GM19023 (cell line): ENCODE data around the gene RABGAP1L.
"Not testable (repeated sequence)": the region's sequence is repeated elsewhere in the genome, so short reads cannot be mapped to it uniquely, and the experiment has no call there.

Source experiments
- ATAC-seq: cut with Tn5 transposase; IDR thresholded peaks from one replicate; pipeline ENCODE4 v1.9.1; 2021; ENCODE audit warnings: mild to moderate bottlenecking, moderate library complexity; ENCODE audit not compliant: unreplicated experiment

The RABGAP1L gene

DNA sequence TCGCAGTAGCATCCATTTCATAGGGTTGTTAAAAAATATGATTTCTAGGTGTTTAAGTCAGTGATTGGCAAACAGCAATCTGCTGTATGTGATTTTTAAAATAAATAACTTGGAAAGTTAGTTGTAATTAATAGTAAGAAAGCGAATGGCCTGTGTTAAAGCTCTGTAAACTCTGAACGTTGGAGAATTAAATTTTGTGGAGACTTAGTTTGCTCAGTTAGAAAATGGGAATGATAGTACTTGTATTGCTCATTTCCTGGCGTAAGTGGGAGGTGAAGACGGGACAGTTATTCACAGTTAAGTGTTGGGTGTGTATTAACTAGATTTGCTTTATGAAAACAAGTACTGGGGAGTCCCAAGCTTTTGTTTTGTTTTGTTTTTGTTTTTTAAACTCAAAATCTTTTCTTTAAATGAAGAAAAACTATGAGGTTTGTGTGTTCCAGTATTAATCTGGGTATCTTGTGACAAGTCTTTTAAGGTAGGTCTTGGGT is 841.4 kb downstream of the RABGAP1L start:
- ATAC-seq, result no peak

DNA sequence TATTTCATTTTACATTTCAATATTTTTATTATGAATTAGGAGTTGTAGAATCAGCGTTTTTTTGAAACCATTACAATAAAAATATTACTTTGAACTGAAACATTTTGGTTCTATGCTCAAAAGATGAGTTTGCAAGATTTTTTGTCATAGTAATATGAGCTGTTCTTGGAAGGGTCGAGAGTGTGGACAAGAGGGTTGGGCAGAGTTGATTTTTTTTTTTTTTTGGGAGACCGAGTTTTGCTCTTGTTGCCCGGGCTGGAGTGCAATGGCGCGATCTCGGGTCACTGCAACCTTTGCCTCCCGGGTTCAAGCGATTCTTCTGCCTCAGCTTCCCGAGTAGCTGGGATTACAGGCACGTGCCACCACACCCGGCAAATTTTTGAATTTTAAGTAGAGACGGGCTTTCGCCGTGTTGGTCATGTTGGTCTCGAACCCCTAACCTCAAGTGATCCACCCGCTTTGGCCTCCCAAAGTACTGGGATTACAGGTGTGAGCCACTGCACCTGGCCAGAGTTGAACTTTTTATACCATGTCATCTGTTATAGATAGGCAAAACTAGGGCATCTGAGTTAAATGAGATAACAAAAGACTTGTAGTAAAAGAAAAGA is 843.7 kb downstream of the RABGAP1L start:
- ATAC-seq, result no peak

DNA sequence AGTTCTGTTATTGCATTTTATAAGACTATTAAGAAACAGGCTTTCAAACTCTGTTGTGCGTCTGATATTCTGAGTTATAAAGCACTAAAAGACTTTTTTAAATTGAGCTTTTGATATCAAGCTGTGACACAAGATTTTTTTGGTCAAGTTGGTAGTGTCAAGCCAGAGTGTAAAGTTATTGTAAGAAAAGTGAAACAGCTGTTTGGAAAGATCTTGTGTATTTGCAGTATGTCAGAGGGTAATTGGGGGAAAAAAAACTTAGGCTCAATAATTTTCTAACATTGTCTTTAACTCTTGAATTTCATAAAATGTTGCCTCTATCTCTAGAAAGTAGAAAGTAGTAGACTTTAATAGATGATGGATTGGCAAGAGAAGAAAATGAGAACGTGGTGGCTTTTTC is 844.2 kb downstream of the RABGAP1L start:
- ATAC-seq, result no peak

DNA sequence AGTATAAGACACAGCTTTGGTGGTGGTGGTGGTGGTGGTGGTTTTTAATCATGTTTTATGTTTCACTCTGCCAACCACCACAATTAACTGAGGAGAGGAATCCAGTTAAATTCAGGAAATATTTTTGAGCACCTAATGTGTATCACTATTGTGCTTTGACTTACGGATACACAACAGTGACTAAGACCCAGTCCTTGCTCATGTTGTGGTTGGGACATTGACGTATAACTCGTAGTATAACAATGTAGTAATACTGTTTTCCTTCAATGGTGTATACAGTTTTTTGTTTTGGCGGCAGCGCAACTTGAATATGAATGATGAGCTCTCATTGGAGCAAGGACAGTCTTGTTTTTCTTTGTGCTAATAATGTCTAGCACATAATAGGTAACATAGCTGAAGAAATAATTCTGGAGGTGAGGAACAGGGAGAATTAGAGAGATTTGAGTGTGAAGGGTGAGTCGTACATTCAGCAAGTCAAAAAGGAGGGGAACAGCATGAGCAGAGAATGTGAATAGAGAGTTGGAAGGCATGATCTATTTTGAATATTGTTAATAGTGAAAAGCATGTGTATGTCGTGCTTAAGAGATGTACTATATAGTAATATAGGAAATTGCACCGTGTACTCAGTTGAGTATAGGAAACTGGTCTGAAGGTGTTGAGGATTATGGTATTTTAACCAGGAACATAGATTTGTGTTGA is 845.9 kb downstream of the RABGAP1L start:
- no peak for ATAC-seq

DNA sequence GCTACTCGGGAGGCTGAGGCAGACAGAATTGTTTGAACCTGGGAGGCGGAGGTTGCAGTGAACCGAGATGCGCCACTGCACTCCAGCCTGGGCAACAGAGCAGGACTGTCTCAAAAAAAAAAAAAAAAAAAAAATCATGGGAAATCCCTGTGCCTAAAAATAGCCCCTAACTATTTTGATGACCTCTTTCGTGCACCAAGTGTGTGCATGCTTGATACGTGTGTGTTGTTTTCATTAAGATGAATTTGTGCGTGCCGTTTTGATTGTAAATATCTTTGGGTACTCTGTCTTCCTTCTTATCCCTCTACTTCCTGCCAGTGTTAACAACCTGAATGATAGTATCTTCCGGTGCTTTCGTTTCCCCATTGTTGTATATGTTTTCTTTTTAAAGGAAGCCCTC is 850.2 kb downstream of the RABGAP1L start:
- no peak for ATAC-seq

DNA sequence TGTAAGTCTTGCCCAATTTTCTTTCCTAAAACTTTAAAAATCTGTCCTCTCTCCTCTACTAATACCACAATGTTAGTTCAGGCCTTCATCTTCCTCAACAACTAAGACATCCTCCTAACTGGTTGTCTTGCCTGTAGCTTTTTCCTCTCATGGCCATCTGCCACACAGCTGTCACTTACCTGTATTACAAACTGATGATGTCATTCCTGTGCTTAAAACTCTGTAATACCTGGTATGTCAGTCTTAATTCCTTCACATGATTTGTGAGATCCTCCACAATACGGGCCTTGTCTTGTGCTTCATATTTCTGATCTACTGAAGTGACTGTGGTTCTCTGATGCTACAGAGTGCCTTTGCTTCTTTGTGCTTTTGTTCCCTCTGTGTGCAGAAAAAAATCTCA is 854.1 kb downstream of the RABGAP1L start:
- ATAC-seq, result no peak

DNA sequence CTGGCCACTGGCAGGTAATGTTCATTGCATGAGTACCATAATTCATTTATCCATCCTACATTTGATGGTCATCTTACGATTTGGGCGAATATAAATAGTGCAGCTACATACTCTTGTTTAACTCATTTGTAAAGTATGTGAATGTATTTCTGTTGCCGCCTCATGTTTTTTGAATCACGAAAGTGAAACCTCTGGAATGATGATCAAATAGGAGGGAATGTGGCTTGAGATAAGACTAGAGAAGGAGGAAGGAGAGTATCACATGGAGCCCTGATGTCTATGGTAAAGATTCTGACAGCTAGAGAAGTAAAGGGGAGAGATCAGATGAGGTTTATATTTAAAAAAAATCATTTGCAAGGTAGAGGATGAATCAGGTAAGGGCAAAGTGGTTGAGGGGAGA is 855.9 kb downstream of the RABGAP1L start:
- ATAC-seq, result no peak

DNA sequence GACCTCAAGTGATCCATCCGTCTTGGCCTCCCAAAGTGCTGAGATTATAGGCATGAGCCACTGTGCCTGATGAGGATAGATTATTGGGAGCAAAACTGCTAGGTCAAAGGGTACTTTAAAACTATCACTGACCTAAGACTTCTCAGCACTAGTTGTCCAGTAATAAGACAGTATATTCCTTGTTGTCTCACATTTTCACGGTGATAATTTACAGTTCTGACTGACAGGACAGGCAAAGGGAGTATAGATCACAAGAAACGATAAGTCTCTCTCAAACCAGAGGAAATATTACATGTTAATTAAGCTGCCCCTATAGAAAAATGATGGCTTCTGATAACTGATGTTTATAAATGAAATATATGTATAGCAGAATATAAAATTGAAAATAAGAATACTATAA is 860.2 kb downstream of the RABGAP1L start:
- no peak for ATAC-seq

DNA sequence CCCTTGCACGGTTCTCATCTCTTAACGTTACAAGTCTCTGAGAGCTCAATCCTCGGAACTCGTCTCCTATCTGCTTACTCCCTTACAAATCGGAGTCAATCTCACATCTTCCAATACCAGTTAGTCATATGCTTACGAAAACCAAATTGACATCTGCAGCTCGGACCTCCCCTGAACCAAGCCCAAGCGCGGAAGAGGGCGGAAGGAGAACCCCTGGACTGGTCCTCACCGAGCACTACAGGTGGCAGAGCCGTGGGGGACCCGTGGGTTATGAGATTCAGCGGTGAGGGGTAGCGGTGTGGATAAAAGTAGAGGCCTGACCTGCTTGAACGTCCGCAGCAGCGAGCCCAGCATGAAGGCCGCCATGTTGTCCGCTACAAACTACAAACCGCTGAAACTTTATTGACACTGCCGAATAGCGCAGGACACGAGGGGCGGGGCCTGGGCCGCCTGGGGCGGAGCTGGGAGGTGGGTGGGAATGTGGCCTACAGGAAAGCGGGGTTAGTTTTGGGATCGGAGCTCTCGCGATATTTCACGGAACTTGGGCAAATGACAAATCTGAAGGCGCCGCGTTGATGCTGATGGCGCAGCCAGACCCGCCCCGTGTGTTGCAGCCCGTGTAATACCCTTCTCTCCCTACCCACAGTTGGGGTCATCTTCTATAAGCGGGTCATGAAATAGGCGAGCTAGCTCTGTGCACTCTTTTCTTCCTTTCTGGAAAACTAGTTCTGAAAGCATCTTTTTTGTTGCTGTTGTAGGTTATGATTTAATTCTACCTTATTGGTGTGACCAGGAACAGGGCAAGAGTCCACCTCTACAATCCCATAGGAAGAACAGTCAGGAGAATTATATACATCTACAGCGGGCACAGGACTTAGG is 864.0 kb downstream of the RABGAP1L start, which contains the start of gene MRPS14:
Gene MRPS14, minus strand, starts transcription at position 383 of the 879 bp plus-strand sequence. Its CDS starts 17 bp downstream, at position 366.
- ATAC-seq, result peak; percentile 91

DNA sequence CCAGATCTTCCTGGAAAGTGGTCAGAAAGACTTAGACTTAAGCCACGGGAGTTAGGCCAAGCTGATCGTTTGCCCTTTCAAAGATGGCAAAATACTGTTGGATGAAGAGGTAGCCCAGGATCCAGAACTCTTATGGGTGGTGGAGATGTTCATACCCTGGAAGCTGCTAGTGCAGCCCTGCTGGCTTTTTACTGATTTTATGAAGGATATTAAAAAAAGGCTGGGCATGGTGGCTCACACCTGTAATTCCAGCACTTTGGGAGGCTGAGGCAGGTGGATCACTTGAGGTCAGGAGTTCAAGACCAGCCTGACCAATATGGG is 864.6 kb downstream of the RABGAP1L start:
- not testable (repeated sequence) for ATAC-seq

DNA sequence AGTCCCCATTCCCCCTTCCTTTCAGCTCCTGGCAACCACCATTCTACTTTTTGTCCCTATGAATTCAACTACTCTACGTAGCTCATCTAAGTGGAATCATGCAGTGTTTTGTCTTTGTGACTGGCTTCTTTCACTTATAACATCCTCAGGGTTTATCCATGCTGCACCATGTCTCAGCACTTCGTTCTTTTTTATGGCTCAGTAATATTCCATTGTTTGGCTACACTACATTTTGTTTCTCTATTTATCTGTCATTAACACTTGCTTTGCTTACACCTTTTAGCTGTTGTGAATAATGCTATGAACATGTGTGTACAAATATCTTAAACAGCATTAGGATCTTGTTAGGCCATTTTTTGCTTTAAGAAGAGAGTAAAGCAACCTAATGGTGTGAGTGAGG is 865.5 kb downstream of the RABGAP1L start:
- no peak for ATAC-seq

DNA sequence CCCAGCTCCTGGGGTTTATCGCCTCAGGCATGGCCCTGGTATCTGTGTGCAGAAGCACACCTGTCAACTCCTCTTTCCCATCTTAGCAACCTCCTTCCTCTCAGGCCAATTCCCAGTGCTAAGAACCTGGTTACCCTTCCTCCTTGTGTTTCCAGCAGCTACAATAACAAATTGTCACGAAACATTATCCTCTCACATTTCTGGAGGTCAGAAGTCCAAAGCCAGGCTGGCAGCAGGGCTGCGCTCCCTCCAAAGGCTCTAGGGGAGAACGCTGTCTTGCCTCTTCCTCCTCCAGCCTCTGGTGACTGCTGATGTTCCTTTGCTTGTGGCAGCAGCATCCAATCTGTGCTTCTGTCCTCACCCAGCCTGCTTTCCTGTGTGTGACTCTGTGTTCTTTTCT is 874.6 kb downstream of the RABGAP1L start:
- no peak for ATAC-seq

DNA sequence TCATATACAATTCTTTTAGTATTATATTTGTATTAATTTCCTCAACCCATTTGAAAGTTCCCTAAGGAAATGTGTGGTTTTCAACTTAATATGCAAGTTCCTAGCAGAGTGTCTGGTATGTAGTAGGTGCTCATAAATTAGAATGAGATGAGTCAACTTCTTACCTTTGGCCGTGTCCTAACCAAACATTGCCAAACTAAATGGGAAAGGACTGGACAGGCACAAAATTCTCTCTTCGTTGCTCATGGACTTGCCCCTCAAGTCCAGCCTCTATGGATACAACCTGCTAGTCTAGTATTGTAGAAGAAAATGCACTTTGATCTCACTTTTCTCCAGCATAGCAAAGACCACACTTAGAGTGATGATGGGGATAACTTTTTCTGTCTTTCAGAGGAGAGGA is 875.5 kb downstream of the RABGAP1L start:
- no peak for ATAC-seq

DNA sequence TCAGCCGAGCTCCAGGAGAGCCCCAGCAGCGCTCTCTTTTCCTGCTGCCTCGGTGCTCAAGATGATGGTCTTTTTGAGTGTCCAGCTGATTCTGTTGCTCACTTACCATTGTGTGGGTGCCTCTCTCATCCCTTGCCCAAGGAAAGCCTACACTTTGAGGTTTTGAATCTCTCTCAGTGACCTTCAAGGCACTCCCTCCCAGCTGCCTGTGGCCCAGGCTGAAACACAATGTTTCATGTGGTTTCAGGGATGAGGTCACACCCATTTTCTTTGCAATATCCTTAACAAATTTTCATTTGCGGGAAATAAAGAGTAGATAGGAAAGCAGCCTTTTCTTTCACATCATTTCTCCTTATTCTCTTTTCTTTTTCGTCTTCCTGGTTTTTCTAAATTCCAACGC is 876.5 kb downstream of the RABGAP1L start:
- no peak for ATAC-seq

DNA sequence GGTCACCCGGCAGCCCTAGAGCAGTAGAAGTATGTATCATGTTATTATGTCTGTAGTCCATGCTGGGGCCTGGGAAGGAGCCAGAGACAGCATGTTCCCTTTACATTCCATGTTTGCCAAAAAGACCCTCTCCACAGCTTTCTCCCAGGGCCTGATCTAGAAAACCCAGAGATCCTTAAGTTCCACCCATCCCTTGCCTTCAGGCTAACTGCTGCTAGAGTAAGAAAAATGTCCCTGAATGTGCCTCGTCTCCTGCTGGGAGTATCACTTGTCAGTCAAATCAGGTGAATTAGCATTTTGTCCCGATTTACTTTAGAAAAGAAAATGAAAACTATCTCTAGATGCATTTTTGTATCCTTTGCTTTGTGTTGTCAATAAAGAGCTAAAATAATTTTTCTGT is 877.2 kb downstream of the RABGAP1L start:
- no peak for ATAC-seq

DNA sequence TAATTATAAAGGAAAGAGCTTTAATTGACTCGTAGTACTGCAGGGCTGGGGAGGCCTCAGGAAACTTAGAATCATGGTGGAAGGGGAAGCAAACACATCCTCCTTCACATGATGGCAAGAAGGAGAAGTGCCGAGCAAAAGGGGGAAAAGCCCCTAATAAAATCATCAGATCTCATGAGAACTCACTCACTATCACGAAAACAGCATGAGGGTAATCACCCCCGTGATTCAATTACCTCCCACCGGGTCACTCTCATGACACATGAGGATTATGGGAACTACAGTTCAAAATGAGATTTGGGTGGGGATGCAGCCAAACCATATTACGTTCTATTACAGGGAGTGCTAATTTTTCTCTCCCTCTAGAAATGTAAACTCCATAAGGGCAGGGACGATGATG is 878.1 kb downstream of the RABGAP1L start:
- no peak for ATAC-seq

DNA sequence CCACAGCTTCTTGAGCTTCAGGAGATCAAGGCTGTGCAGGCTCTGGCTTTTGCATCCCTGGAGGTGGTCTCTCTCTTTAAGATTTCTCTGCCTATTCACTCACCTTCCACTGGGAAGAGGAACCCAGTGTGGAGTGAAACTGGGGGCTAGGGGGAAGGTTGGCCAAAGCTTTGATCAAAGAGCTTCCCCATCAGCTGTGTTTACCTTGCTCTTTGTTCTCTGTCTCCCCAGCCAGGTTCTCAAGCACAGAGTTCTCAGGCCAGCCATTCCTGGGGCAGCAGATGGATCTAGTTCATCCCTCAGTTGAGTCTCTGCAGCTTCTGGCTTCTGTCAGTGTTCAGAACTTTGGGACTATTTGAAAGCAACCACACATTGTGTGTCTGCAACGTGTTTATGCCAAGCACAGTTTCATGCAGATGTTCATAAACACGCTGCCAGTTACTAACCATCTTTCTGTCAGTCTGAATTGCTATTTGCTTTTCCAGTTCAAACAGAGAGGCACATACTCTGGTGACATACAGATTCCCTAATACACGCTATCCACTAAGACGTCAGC is 881.1 kb downstream of the RABGAP1L start:
- no peak for ATAC-seq

DNA sequence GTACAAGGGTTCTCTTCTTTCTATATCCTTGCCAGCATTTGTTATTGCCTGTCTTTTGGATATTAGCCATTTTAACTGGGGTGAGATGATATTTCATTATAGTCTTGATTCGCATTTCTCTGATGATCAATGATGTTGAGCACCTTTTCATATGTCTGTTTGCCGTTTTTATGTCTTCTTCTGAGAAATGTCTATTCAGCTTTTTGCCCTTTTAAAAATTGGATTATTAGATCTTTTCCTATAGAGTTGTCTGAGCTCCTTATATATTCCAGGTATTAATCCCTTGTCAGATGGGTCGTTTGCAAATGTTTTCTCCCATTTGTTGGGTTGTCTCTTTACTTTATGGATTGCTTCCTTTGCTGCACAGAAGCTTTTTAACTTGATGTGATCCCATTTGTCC is 883.3 kb downstream of the RABGAP1L start:
- ATAC-seq, result no peak

DNA sequence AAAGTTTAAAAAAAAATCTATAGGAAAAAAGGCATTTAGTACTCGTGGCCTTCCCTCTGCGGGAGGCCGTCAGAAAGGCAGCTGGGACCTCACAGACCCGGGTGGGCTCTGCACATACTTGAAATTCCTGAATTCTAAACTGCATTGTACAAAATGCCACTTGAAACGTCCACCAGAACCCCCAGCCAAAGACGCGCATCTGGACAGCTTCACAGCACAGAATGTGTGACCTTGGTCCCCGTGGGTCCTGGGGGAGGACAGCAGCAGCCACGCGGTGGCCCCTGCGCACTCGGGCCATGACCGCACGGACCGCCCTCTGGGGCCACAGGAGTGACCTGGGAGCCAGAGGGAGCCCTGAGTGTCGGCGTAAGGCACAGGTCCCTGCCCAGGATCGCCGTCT is 884.5 kb downstream of the RABGAP1L start:
- ATAC-seq, result no peak

DNA sequence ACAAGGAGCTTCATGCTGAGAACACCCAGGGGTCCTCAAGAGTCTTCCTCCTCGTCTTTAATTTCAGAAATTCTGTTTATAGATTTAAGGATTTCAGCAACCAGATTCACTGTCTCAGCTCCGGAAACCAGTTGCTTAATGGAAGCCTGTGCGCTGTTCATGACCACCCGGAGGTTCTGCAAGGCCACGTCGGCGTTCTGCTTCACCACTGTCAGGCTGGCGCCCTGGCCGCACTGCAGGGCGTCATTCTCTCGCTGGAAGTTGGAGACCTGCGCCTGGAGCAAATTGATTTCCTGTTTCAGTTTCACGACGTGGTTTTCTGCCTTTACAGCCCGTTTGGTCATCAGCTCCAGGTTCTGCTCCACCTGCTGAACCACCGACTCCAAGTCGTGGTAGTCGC is 885.3 kb downstream of the RABGAP1L start:
- not testable (repeated sequence) for ATAC-seq
